Measurements from ENCODE around the gene RNF149. TPM values are rescaled to one million over a fixed set of nuclear protein-coding genes. Genes with fewer than 3 reads are reported as not detected.

RNF149 gene, protein sequence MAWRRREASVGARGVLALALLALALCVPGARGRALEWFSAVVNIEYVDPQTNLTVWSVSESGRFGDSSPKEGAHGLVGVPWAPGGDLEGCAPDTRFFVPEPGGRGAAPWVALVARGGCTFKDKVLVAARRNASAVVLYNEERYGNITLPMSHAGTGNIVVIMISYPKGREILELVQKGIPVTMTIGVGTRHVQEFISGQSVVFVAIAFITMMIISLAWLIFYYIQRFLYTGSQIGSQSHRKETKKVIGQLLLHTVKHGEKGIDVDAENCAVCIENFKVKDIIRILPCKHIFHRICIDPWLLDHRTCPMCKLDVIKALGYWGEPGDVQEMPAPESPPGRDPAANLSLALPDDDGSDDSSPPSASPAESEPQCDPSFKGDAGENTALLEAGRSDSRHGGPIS
- 35.7 to 49.7 TPM (median 45.3 TPM) in 5 replicates for total RNA-seq (2022; extraction: Qiagen RNA extraction; ENCODE audit: low read depth)

GRCh38 chr2:101308432-101309210 is at the start of gene RNF149:
TSS of gene RNF149 (minus strand) at chr2:101308701. CDS start at chr2:101308588, 113 bp downstream.

GRCh38 chr2:101252408-101253012 is 56.0 kb downstream of the RNF149 start, which contains the start of gene CNOT11:
TSS of gene CNOT11 (plus strand) at chr2:101252886. CDS start at chr2:101252965, 79 bp downstream.

Other genes starting within 250 kb of the RNF149 start
- gene TBC1D8, start 157.3 kb downstream of the RNF149 start, total RNA-seq (2022; extraction: Qiagen RNA extraction; ENCODE audit: low read depth), result 49.9 to 75.2 TPM (median 68.2 TPM) in 5 replicates
- 39.6 to 42.9 TPM (median 41.0 TPM) in 5 replicates for gene CNOT11, start 55.8 kb downstream of the RNF149 start, total RNA-seq (2022; extraction: Qiagen RNA extraction; ENCODE audit: low read depth)
- 7.5 to 16.5 TPM (median 13.6 TPM) in 5 replicates for gene CREG2, start 78.8 kb upstream of the RNF149 start, total RNA-seq (2022; extraction: Qiagen RNA extraction; ENCODE audit: low read depth)
- gene RFX8, start 166.4 kb upstream of the RNF149 start, total RNA-seq (2022; extraction: Qiagen RNA extraction; ENCODE audit: low read depth), result not detected in 5 replicates